ENCODE results near the gene TPCN1. TPM values are rescaled to one million over a fixed set of nuclear protein-coding genes. Genes with fewer than 3 reads are reported as not detected.

TPCN1 gene
- total RNA-seq, 2 donors from 2014 or later: 84.1 to 93.5 TPM

DNA sequence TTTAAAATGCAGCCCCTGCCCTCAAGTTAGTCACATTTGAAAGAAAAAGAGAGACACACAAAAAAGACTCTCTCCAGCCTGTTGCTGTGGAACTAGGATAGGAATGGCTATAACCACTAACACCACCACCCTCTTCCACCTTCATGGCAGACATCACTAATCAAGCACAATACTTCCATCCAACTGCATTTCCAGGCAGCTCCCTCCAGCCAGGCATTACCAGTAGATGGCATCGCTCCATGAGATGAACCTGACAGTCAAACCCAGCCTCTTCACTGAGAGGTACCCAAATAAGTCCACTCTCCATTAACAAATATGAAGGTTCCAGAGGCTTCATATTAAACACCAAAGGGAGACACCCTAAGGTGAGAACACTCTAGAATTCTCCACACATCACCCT lies 89.2 kb downstream of the TPCN1 start:
- no peak overlapping the region for H3K4me3 ChIP-seq
- DNase-seq (ENCODE audit: low spot score) (no peak), ATAC-seq (ENCODE audit: insufficient number of reproducible peaks, low FRiP score, low read depth) (no peak)
- peaks cover 57% of the 10 kb centered on the region for H3K36me3 ChIP-seq
- H3K27me3 ChIP-seq (replicated peaks; ENCODE audit: insufficient read depth): no peaks in the 10 kb centered on the region
- TF ChIP-seq, protein P1, sequence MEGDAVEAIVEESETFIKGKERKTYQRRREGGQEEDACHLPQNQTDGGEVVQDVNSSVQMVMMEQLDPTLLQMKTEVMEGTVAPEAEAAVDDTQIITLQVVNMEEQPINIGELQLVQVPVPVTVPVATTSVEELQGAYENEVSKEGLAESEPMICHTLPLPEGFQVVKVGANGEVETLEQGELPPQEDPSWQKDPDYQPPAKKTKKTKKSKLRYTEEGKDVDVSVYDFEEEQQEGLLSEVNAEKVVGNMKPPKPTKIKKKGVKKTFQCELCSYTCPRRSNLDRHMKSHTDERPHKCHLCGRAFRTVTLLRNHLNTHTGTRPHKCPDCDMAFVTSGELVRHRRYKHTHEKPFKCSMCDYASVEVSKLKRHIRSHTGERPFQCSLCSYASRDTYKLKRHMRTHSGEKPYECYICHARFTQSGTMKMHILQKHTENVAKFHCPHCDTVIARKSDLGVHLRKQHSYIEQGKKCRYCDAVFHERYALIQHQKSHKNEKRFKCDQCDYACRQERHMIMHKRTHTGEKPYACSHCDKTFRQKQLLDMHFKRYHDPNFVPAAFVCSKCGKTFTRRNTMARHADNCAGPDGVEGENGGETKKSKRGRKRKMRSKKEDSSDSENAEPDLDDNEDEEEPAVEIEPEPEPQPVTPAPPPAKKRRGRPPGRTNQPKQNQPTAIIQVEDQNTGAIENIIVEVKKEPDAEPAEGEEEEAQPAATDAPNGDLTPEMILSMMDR (IDR thresholded peaks at IDR 0.05): no peak
- H3K4me1 ChIP-seq (ENCODE audit: control insufficient read depth in 1 of 2, low read depth in 2 of 2): no peaks in the 10 kb centered on the region
- no peak overlapping the region for H3K27ac ChIP-seq
- H3K9me3 ChIP-seq: no peaks in the 10 kb centered on the region

GRCh38 chr12:113314121-113314529 lies 92.9 kb downstream of the TPCN1 start:
- TF ChIP-seq, protein P1 (IDR thresholded peaks at IDR 0.05): no peak
- Histone ChIP-seq H3K4me1 (ENCODE audit: control insufficient read depth in 1 of 2, low read depth in 2 of 2) (no peaks in the 10 kb centered on the region), H3K4me3 (no peak overlapping the region), H3K9me3 (no peaks in the 10 kb centered on the region), H3K27me3 (replicated peaks; ENCODE audit: insufficient read depth) (no peaks in the 10 kb centered on the region), H3K27ac (no peak overlapping the region), H3K36me3 (peaks cover 62% of the 10 kb centered on the region)
- no peak for DNase-seq (ENCODE audit: low spot score)
- no peak for ATAC-seq (ENCODE audit: insufficient number of reproducible peaks, low FRiP score, low read depth)

DNA sequence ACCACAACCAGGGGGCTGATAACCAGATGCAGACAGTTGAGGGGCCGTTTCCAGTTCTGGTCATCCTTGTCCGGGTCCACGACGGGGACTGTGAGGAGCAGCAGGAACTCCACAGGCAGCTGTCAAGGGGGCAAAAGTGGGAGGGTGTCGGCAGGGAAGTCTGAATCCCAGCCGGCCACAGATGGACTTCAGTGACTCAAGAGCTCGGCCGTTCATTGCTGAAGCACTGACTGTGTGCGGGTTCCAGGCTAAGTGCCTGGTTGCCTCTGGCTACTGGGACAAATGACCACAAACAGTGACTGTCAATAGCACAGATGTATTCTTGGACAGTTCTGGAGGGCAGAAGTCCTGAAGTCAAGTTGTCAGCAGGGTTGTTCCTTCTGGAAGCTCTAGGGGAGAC lies 94.1 kb downstream of the TPCN1 start:
- TF ChIP-seq, protein P1 (IDR thresholded peaks at IDR 0.05): no peak
- no peak overlapping the region for H3K4me3 ChIP-seq
- DNase-seq (ENCODE audit: low spot score) (no peak), ATAC-seq (ENCODE audit: insufficient number of reproducible peaks, low FRiP score, low read depth) (no peak)
- H3K9me3 ChIP-seq: no peaks in the 10 kb centered on the region
- H3K36me3 ChIP-seq: peaks cover 55% of the 10 kb centered on the region
- no peak overlapping the region for H3K27ac ChIP-seq
- H3K4me1 ChIP-seq (ENCODE audit: control insufficient read depth in 1 of 2, low read depth in 2 of 2): no peaks in the 10 kb centered on the region
- H3K27me3 ChIP-seq (replicated peaks; ENCODE audit: insufficient read depth): no peaks in the 10 kb centered on the region

DNA sequence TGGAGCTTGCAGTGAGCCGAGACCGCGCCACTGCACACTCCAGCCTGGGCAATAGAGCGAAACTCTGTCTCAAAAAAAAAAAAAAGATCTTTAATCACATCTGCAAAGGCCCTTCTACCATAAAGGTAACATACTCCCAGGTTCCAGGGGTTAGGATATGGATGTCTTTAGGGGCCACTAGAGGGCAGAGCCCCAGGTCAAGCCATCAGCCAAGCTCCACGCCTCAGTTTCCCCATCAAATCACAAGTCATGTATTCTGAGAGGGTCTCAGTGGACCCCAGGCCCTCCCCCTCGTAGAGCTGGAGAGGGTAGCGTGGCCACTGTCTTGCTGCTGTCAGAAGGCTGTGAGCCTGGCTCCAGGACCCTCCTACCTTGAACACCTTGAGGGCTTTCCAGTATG lies 94.9 kb downstream of the TPCN1 start:
- TF ChIP-seq, protein P1 (IDR thresholded peaks at IDR 0.05): no peak
- no peak for ATAC-seq (ENCODE audit: insufficient number of reproducible peaks, low FRiP score, low read depth)
- H3K9me3 ChIP-seq: no peaks in the 10 kb centered on the region

GRCh38 chr12:113317122-113317521 lies 95.9 kb downstream of the TPCN1 start:
- DNase-seq (ENCODE audit: low spot score) (no peak), ATAC-seq (ENCODE audit: insufficient number of reproducible peaks, low FRiP score, low read depth) (no peak)
- no peak overlapping the region for H3K27ac ChIP-seq
- H3K4me1 ChIP-seq (ENCODE audit: control insufficient read depth in 1 of 2, low read depth in 2 of 2): no peaks in the 10 kb centered on the region
- H3K27me3 ChIP-seq (replicated peaks; ENCODE audit: insufficient read depth): no peaks in the 10 kb centered on the region
- no peaks in the 10 kb centered on the region for H3K9me3 ChIP-seq
- no peak overlapping the region for H3K4me3 ChIP-seq
- H3K36me3 ChIP-seq: peaks cover 49% of the 10 kb centered on the region
- TF ChIP-seq, protein P1 (IDR thresholded peaks at IDR 0.05): no peak

More for the DNA sequence above, 94.9 kb downstream of the TPCN1 start:
- no peak for DNase-seq (ENCODE audit: low spot score)
- Histone ChIP-seq H3K4me3 (no peak overlapping the region), H3K4me1 (ENCODE audit: control insufficient read depth in 1 of 2, low read depth in 2 of 2) (no peaks in the 10 kb centered on the region), H3K27me3 (replicated peaks; ENCODE audit: insufficient read depth) (no peaks in the 10 kb centered on the region), H3K27ac (no peak overlapping the region), H3K36me3 (peaks cover 55% of the 10 kb centered on the region)
